Measurements from ENCODE around the gene MYO15B.

The MYO15B gene

GRCh38 chr17:75602644-75603043, 15.0 kb downstream of the MYO15B start:
- no peak for DNase-seq (ENCODE audit: low read depth)

DNA sequence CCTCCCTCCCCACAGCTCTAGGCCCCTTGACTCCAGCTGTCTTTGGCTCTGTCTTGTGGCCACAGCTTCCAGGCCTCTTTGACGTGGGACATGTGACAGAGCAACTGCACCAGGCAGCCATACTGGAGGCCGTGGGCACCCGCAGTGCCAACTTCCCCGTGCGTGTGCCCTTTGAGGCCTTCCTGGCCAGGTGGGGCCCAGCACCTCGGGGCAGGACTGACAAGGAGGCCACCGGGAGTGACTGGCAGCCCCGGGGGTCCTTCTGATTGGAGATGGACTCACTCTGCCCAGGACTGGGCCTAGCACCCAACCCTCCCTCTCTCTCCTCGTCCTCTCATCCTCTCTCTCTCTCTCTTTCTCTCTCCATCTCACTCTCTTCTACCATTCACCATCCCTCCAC, 15.5 kb downstream of the MYO15B start:
- no peak for DNase-seq (ENCODE audit: low read depth)

- no peak for DNase-seq (ENCODE audit: low read depth)
These were observed 16.6 kb downstream of the MYO15B start for GRCh38 chr17:75604034-75604695.

DNA sequence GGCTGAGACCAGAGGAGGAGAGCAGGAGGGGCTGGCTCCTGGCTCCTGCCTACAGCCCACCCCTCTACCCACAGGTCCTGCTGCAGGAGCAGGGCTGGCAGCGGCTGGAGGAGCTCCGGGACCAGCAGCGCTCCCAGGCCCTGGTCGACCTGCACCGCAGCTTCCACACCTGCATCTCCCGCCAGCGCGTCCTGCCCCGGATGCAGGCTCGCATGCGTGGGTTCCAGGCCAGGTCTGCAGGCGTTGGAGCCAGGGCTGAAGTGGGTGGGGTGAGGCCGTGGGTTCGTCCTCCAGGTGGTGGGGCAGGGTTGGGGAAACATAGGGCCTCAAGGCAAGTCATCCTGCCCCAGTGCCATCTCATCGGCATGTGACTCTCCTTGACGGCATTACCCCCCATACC, 18.2 kb downstream of the MYO15B start:
- no peak for DNase-seq (ENCODE audit: low read depth)

GRCh38 chr17:75607086-75607485, 19.5 kb downstream of the MYO15B start:
- DNase-seq (ENCODE audit: low read depth), result no peak

GRCh38 chr17:75610103-75610984, 22.7 kb downstream of the MYO15B start:
- no peak for DNase-seq (ENCODE audit: low read depth)

DNA sequence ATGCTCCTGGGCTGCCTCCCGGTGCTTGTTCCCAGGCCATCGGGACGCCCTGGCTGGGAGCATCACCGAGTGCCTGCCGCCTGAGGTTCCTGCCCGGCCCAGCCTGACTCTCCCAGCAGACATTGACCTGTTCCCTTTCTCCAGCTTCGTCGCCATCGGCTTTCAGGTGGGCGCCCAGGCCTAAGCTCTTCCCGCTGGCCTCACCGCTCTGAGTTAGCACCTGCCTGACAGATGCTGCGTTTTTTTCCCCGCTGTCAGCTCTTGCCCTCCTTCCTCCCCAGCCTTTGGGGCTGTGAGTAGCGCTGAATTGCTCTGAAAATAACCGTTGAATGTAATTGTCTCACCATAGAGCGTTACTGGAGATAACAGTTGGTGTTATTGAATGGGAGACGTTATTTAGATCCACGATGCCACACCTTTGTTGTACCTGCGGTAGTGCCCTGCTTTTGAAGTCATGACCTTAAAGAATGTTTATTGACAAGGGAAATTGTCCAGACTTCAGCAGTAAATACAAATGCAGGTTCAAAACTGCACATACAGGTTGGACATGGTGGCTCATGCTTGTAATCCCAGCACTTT, 24.3 kb downstream of the MYO15B start:
- DNase-seq (ENCODE audit: low read depth), result no peak

GRCh38 chr17:75612906-75613626, 25.5 kb downstream of the MYO15B start:
- DNase-seq (ENCODE audit: low read depth), result no peak

DNA sequence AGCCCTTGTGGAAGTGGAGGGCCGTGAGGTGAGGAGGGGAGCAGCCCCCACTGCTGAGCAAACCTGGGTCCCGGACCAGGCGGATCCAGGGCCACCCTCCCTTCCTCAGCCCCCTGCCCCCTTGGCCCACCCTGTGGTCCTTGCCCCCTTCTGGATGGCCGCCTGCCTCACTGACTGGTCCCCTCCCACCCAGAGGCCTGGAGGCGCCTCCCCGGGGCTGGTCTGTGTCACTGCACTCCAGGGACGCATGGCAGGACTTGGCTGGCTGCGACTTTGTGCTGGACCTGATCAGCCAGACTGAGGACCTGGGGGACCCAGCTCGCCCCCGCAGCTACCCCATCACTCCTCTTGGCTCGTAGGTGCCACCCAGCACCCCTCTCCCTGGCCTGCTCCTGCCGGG, 26.4 kb downstream of the MYO15B start:
- no peak for DNase-seq (ENCODE audit: low read depth)

GRCh38 chr17:75614556-75615270, 27.1 kb downstream of the MYO15B start:
- DNase-seq (ENCODE audit: low read depth), result no peak

- no peak for DNase-seq (ENCODE audit: low read depth)
These were observed 27.7 kb downstream of the MYO15B start for GRCh38 chr17:75615301-75615700.

GRCh38 chr17:75616521-75617122, 29.0 kb downstream of the MYO15B start:
- no peak for DNase-seq (ENCODE audit: low read depth)

GRCh38 chr17:75617218-75617617, 29.6 kb downstream of the MYO15B start:
- DNase-seq (ENCODE audit: low read depth), result no peak

DNA sequence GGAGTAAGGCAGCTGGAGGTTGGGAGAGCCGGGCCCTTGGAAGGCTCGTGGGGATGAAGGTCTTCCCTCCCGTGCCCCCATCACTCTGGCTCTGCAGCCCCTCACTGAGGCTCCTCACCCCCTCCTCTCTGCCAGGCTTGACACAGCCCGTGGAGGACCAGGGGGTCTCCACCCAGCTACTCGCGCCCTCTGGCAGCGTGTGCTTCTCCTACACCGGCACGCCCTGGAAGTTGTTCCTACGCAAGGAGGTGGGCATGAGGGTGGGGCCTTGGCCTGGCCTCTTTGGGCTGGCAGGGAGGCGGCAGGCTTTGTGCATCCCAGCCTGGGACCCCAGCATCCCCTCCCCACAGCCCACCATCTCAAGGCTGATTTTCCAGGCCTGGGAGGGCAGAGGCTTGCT, 30.1 kb downstream of the MYO15B start:
- DNase-seq (ENCODE audit: low read depth), result no peak

- DNase-seq (ENCODE audit: low read depth), result no peak
These were observed 32.2 kb downstream of the MYO15B start for GRCh38 chr17:75619506-75620431.

- no peak for DNase-seq (ENCODE audit: low read depth)
These were observed 33.9 kb downstream of the MYO15B start for GRCh38 chr17:75621489-75621888.

DNA sequence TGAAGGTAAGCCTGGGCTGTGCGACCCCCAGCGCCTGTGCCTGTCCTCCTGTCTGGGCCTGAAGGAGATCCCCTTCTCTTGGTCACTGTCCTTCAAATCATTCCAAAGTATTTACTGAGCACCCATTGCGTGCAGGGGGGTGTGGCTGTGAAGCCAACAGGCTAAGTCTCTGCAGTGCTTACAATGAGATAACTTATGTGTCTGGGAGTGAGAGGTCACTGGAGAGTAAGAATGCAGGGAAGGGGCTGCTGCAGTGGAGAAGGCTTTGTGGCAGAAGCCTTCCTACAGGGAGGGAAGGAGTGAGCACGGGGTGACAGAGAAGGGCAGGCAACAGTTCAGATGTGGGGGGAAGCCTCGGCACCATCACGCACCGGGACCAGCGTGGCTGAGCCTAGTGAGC, 34.5 kb downstream of the MYO15B start:
- DNase-seq (ENCODE audit: low read depth), result no peak

DNA sequence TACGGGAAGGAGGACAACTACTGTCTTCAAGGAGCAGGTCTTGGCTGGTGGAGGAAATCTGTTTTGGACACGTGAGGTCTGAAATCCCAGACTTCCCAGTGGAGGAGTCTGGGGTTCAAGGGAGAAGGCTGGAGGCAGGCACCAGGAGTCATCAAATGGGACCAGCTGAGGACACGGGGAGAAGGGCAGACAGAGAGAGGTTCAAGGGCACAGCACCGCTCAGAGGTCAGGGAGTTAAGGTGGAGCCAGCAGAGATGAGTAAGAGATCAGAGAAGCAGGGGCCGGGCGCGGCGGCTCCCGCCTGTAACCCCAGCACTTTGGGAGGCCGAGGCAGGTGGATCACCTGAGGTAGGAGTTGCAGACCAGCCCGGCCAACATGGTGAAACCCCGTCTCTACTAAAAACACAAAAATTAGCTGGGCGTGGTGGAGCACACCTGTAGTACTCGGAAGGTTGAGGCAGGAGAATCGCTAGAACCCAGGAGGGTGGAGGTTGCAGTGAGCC, 35.2 kb downstream of the MYO15B start:
- no peak for DNase-seq (ENCODE audit: low read depth)

DNA sequence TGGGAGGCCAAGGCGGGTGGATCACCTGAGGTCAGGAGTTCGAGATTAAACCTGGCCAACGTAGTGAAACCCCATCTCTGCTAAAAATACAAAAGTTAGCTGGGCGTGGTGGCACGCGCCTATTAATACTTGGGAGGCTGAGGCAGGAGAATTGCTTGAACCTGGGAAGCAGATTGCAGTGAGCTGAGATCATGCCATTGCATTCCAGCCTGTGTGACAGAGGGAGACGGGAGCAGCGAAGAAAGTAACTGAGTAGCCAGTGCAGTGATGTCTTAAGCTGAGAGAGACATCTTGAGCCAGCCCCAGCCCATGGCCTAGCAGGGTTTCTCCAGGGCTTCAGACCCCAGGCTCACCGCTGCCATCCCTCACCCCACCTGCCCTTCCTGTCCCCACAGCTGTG, 35.8 kb downstream of the MYO15B start:
- DNase-seq (ENCODE audit: low read depth), result no peak

DNA sequence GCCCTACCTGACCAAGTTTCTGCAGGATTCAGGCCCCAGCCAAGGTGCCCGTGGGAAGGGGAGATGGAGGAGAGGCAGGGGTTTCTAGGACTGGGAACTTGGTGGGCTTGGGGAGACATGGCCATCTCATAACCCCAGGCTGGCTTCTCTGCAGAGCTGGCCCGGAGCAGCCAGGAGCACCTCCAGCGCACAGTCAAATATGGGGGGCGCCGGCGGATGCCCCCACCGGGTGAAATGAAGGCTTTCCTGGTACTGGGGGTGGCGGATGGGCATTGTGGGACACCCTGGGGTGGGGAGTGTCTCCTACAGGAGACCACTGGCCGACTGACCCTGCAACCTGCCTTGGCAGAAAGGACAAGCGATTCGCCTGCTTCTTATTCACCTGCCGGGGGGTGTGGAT, 36.4 kb downstream of the MYO15B start:
- no peak for DNase-seq (ENCODE audit: low read depth)

Measured in stimulated activated CD8-positive, alpha-beta memory T cell treated with anti-CD3 and anti-CD28 coated beads, Interleukin-7, amount 100 ng/mL, for 24 hours (primary cell).